A549 (cell line): ENCODE measurements around the gene PDE4D.

ENCODE experiments used
- RFX5 ChIP-seq: fragments of 450-650 bp; IDR thresholded peaks from 2 replicates; pipeline ENCODE4 v1.7.1; 2014; ENCODE audit warnings: antibody characterized with exemption, mild to moderate bottlenecking, moderate library complexity
- TF ChIP-seq, protein P1 (sequence below): fragments of >200 bp; sonication (Bioruptor Twin); formaldehyde crosslinking; IDR thresholded peaks from 3 replicates; pipeline ENCODE4 v1.5.1; 2016
- TF ChIP-seq, protein P2 (sequence below): IDR thresholded peaks from 2 replicates; pipeline ENCODE4 v1.6.1; 2012

DNA sequence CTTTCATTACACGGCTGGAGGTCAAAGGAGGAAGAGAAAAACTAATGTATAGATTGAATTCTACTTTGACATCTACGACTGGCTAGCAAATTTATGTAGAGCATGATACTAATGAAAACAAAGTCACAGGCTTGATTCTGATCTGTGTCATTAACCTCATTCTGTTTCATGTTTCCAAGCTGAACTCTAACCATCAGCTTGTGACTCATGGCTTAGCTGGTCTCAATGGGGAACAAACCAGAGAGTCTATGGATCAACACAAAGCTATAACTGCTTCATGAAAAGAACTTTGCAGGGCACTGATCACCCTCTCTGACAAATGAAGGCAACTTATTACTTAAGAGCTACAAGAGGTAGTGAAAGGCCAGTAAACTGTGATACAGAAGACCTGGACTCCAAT is 23.6 kb upstream of the PDE4D start:
- TF ChIP-seq, protein P1, sequence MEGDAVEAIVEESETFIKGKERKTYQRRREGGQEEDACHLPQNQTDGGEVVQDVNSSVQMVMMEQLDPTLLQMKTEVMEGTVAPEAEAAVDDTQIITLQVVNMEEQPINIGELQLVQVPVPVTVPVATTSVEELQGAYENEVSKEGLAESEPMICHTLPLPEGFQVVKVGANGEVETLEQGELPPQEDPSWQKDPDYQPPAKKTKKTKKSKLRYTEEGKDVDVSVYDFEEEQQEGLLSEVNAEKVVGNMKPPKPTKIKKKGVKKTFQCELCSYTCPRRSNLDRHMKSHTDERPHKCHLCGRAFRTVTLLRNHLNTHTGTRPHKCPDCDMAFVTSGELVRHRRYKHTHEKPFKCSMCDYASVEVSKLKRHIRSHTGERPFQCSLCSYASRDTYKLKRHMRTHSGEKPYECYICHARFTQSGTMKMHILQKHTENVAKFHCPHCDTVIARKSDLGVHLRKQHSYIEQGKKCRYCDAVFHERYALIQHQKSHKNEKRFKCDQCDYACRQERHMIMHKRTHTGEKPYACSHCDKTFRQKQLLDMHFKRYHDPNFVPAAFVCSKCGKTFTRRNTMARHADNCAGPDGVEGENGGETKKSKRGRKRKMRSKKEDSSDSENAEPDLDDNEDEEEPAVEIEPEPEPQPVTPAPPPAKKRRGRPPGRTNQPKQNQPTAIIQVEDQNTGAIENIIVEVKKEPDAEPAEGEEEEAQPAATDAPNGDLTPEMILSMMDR = no peak
- TF ChIP-seq, protein P2, sequence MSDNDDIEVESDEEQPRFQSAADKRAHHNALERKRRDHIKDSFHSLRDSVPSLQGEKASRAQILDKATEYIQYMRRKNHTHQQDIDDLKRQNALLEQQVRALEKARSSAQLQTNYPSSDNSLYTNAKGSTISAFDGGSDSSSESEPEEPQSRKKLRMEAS = no peak
- no peak for TF ChIP-seq RFX5
